Neural cell (in vitro differentiated cells): ENCODE data around the gene FANCB.

Experiments
- EP300 ChIP-seq: fragments of 450-650 bp; conservative IDR thresholded peaks from 2 replicates; pipeline ENCODE4 v1.6.1; 2014; ENCODE audit warnings: antibody characterized with exemption, mild to moderate bottlenecking, moderate library complexity; ENCODE audit not compliant: poor library complexity, severe bottlenecking
- POLR2AphosphoS5 ChIP-seq: IDR thresholded peaks from 2 replicates; pipeline ENCODE4 v1.6.1; 2012
- RAD21 ChIP-seq: fragments of 450-650 bp; conservative IDR thresholded peaks from 2 replicates; pipeline ENCODE4 v1.6.1; 2014; ENCODE audit warnings: antibody characterized with exemption, mild to moderate bottlenecking, moderate library complexity
- TAF1 ChIP-seq: IDR thresholded peaks from 2 replicates; pipeline ENCODE4 v1.6.1; 2012; ENCODE audit warnings: low read depth
- TF ChIP-seq, protein P1 (sequence below): fragments of 450-650 bp; IDR thresholded peaks from 2 replicates; pipeline ENCODE4 v1.5.1; 2014; ENCODE audit warnings: antibody characterized with exemption, mild to moderate bottlenecking, moderate library complexity; ENCODE audit not compliant: poor library complexity, severe bottlenecking

DNA sequence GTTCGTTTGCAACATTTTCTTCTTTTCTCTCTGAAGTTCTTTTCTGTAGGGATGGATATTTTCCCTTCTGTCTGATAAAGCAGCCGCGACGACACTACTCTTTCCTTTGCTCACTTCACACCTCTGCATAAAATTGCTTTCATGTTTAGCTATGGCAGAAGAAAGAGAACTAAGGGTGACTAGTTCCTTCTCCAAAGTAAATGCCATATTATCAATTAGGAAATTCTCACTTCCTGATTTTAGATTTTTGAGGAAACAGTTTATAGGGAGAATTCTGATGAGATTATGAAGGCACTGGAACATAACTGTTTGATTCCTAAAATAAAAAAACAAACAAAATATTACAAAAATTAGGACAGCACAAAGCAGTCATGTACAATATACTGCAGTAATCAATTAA is 29.2 kb downstream of the FANCB start:
- TF ChIP-seq EP300 (no peak), POLR2AphosphoS5 (no peak), RAD21 (no peak), TAF1 (no peak)
- TF ChIP-seq, protein P1, sequence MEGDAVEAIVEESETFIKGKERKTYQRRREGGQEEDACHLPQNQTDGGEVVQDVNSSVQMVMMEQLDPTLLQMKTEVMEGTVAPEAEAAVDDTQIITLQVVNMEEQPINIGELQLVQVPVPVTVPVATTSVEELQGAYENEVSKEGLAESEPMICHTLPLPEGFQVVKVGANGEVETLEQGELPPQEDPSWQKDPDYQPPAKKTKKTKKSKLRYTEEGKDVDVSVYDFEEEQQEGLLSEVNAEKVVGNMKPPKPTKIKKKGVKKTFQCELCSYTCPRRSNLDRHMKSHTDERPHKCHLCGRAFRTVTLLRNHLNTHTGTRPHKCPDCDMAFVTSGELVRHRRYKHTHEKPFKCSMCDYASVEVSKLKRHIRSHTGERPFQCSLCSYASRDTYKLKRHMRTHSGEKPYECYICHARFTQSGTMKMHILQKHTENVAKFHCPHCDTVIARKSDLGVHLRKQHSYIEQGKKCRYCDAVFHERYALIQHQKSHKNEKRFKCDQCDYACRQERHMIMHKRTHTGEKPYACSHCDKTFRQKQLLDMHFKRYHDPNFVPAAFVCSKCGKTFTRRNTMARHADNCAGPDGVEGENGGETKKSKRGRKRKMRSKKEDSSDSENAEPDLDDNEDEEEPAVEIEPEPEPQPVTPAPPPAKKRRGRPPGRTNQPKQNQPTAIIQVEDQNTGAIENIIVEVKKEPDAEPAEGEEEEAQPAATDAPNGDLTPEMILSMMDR, result no peak
